ENCODE measurements around the gene C5AR1.

DNA sequence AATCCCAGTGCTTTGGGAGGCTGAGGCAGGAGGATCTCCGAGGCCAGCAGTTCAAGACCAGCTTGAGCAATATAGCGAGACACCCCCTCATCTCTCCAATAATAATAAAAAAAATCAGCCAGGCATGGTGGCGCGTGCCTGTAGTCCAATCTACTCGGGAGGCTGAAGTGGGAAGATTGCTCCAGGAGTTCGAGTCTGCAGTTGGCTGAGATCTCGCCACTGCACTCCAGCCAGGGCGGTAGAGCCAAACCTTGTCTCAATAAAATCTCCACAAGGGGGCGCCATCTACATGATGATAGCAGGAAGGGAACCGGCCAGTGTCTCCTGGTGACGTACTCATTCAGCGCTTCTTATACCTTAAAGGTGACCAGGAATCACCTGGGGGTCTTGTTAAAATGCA is 13.6 kb upstream of the C5AR1 start:
- TF ChIP-seq CEBPB (IDR thresholded peaks at IDR 0.05) (no peak), CREB1 (IDR thresholded peaks at IDR 0.05; ENCODE audit: low read depth) (no peak)
